HuH-7.5 (cell line): ENCODE measurements around the gene TSPO.

Source experiments
- DNase-seq: peaks from one replicate; pipeline ENCODE4 v3.0.0; 2011; ENCODE audit warnings: low spot score

TSPO gene

GRCh38 chr22:43159484-43160178, 8.3 kb downstream of the TSPO start:
- DNase-seq = peak; percentile 49

GRCh38 chr22:43160497-43161126, 9.3 kb downstream of the TSPO start:
- DNase-seq = no peak

GRCh38 chr22:43162412-43163150, 11.2 kb downstream of the TSPO start:
- DNase-seq = no peak

GRCh38 chr22:43163241-43163795, 12.0 kb downstream of the TSPO start:
- no peak for DNase-seq

GRCh38 chr22:43164636-43165035, 13.3 kb downstream of the TSPO start:
- DNase-seq = no peak

- no peak for DNase-seq
Observed at GRCh38 chr22:43166132-43166930, 15.0 kb downstream of the TSPO start.

- no peak for DNase-seq
Observed at GRCh38 chr22:43167001-43167589, 15.7 kb downstream of the TSPO start.

GRCh38 chr22:43168471-43169309, 17.3 kb downstream of the TSPO start:
- DNase-seq = no peak

- no peak for DNase-seq
Observed at GRCh38 chr22:43169310-43170130, 18.2 kb downstream of the TSPO start.

- DNase-seq = no peak
Observed at GRCh38 chr22:43170131-43170480, 18.7 kb downstream of the TSPO start.

GRCh38 chr22:43171019-43171491, 19.7 kb downstream of the TSPO start:
- no peak for DNase-seq

- DNase-seq = no peak
Observed at GRCh38 chr22:43171607-43172006, 20.2 kb downstream of the TSPO start.

GRCh38 chr22:43172191-43172590, 20.8 kb downstream of the TSPO start:
- no peak for DNase-seq

GRCh38 chr22:43173566-43173965, 22.2 kb downstream of the TSPO start:
- no peak for DNase-seq

- DNase-seq = no peak
Observed at GRCh38 chr22:43173976-43174720, 22.8 kb downstream of the TSPO start.

- DNase-seq = no peak
Observed at GRCh38 chr22:43174941-43175531, 23.7 kb downstream of the TSPO start.

GRCh38 chr22:43176090-43176489, 24.7 kb downstream of the TSPO start:
- DNase-seq = no peak

GRCh38 chr22:43177479-43177878, 26.1 kb downstream of the TSPO start:
- DNase-seq = no peak
